GM23248 (cell line): ENCODE measurements around the gene INCENP.

Source experiments
- EZH2 ChIP-seq: fragments of 200-600 bp; sonication (generic); IDR thresholded peaks from 2 replicates; pipeline ENCODE4 v1.6.1; 2018; ENCODE audit warnings: antibody characterized with exemption, mild to moderate bottlenecking; ENCODE audit not compliant: insufficient read depth, poor library complexity, severe bottlenecking
- EZH2phosphoT487 ChIP-seq: fragments of 200-600 bp; sonication (generic); IDR thresholded peaks from 2 replicates; pipeline ENCODE4 v1.6.1; 2018; ENCODE audit warnings: antibody characterized with exemption, moderate library complexity, mild to moderate bottlenecking, low read depth; ENCODE audit not compliant: insufficient read depth

- TF ChIP-seq EZH2 = no peak
- no peak for TF ChIP-seq EZH2phosphoT487
These were observed 46.7 kb upstream of the INCENP start for GRCh38 chr11:62077132-62077531.
